ENCODE data around the gene SNX25.
A peak's percentile ranks its signal among the peaks of the same experiment; 100 is the strongest.

Gene SNX25

GRCh38 chr4:185395956-185396723, 186.7 kb downstream of the SNX25 start:
- Histone ChIP-seq H3K27me3 (ENCODE audit: control insufficient read depth, low read length) (no peaks in the 10 kb centered on the region), H3K27ac (ENCODE audit: low read depth, low read length) (peak overlapping the region; percentile 67), H3K4me1 (ENCODE audit: control insufficient read depth, low read length) (peaks cover 51% of the 10 kb centered on the region), H3K4me2 (ENCODE audit: low read length) (peak overlapping the region; percentile 78), H3F3A (ENCODE audit: control insufficient read depth, insufficient read depth) (peaks cover 15% of the 10 kb centered on the region), H3K4me3 (ENCODE audit: low read length) (peak overlapping the region; percentile 78), H4K20me1 (ENCODE audit: control insufficient read depth, insufficient read depth, low read depth, low read length) (no peaks in the 10 kb centered on the region), H3K9me2 (replicated peaks; ENCODE audit: control insufficient read depth, low read length) (no peaks in the 10 kb centered on the region), H3K9me3 (ENCODE audit: control insufficient read depth, insufficient read depth, low read length) (no peaks in the 10 kb centered on the region), H3K36me3 (ENCODE audit: control insufficient read depth, low read length) (peaks cover 40% of the 10 kb centered on the region), H3K79me2 (ENCODE audit: control insufficient read depth, low read length) (peaks cover 19% of the 10 kb centered on the region)
- no peak for TF ChIP-seq EZH2phosphoT487 (IDR thresholded peaks at IDR 0.05; ENCODE audit: borderline replicate concordance, low read length)
- TF ChIP-seq, protein P1, sequence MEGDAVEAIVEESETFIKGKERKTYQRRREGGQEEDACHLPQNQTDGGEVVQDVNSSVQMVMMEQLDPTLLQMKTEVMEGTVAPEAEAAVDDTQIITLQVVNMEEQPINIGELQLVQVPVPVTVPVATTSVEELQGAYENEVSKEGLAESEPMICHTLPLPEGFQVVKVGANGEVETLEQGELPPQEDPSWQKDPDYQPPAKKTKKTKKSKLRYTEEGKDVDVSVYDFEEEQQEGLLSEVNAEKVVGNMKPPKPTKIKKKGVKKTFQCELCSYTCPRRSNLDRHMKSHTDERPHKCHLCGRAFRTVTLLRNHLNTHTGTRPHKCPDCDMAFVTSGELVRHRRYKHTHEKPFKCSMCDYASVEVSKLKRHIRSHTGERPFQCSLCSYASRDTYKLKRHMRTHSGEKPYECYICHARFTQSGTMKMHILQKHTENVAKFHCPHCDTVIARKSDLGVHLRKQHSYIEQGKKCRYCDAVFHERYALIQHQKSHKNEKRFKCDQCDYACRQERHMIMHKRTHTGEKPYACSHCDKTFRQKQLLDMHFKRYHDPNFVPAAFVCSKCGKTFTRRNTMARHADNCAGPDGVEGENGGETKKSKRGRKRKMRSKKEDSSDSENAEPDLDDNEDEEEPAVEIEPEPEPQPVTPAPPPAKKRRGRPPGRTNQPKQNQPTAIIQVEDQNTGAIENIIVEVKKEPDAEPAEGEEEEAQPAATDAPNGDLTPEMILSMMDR (IDR thresholded peaks at IDR 0.05; ENCODE audit: low read depth, low read length, poor library complexity, severe bottlenecking) = no peak

GRCh38 chr4:185396724-185397385, 187.5 kb downstream of the SNX25 start, which contains the start of gene ANKRD37:
Gene ANKRD37 (plus strand): TSS chr4:185396841. CDS start chr4:185396924, 83 bp downstream.
- Histone ChIP-seq H3K79me2 (ENCODE audit: control insufficient read depth, low read length) (peaks cover 19% of the 10 kb centered on the region), H3K27ac (ENCODE audit: low read depth, low read length) (peak within 1 kb of the TSS; percentile 67), H3K4me1 (ENCODE audit: control insufficient read depth, low read length) (peaks cover 51% of the 10 kb centered on the region)

DNA sequence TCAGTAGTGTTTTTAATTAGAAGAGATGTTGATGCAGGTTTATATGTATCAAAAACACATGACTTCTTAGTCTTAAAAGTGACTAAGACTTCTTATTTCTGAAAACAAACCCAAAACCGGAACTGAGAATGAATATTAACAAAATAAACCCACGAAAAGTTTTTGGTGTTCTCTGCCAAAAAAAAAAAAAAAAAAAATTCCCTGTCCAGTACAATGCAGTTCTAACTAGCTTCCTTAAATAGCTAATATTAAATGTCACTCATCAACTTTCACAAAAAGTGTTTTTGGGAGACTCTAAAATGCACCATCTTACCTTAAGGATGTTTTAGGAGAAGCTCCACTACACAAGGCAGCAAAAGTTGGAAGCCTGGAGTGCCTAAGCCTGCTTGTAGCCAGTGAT, 189.2 kb downstream of the SNX25 start:
- peaks cover 56% of the 10 kb centered on the region for H3K36me3 ChIP-seq (ENCODE audit: control insufficient read depth, low read length)
- no peaks in the 10 kb centered on the region for H3K9me2 ChIP-seq (replicated peaks; ENCODE audit: control insufficient read depth, low read length)
- peak overlapping the region; percentile 78; the same call in 1 of the 2 replicates for H3K4me3 ChIP-seq (ENCODE audit: low read length)
- peak overlapping the region; percentile 78 for H3K4me2 ChIP-seq (ENCODE audit: low read length)
- H3K4me1 ChIP-seq (ENCODE audit: control insufficient read depth, low read length) = peaks cover 39% of the 10 kb centered on the region
- TF ChIP-seq, protein P1 (IDR thresholded peaks at IDR 0.05; ENCODE audit: low read depth, low read length, poor library complexity, severe bottlenecking) = no peak
- TF ChIP-seq EZH2phosphoT487 (IDR thresholded peaks at IDR 0.05; ENCODE audit: borderline replicate concordance, low read length) = no peak
- no peak overlapping the region for H3K27ac ChIP-seq (ENCODE audit: low read depth, low read length)
- peaks cover 15% of the 10 kb centered on the region for H3F3A ChIP-seq (ENCODE audit: control insufficient read depth, insufficient read depth)
- no peaks in the 10 kb centered on the region for H4K20me1 ChIP-seq (ENCODE audit: control insufficient read depth, insufficient read depth, low read depth, low read length)
- no peaks in the 10 kb centered on the region for H3K9me3 ChIP-seq (ENCODE audit: control insufficient read depth, insufficient read depth, low read length)
- no peaks in the 10 kb centered on the region for H3K27me3 ChIP-seq (ENCODE audit: control insufficient read depth, low read length)
- peaks cover 19% of the 10 kb centered on the region for H3K79me2 ChIP-seq (ENCODE audit: control insufficient read depth, low read length)

More at GRCh38 chr4:185396724-185397385, 187.5 kb downstream of the SNX25 start, which contains the start of gene ANKRD37:
- H3K4me2 ChIP-seq (ENCODE audit: low read length) = peak within 1 kb of the TSS; percentile 78
- peaks cover 15% of the 10 kb centered on the region for H3F3A ChIP-seq (ENCODE audit: control insufficient read depth, insufficient read depth)
- TF ChIP-seq, protein P1 (IDR thresholded peaks at IDR 0.05; ENCODE audit: low read depth, low read length, poor library complexity, severe bottlenecking) = no peak
- TF ChIP-seq EZH2phosphoT487 (IDR thresholded peaks at IDR 0.05; ENCODE audit: borderline replicate concordance, low read length) = no peak
- no peaks in the 10 kb centered on the region for H3K27me3 ChIP-seq (ENCODE audit: control insufficient read depth, low read length)
- no peaks in the 10 kb centered on the region for H3K9me2 ChIP-seq (replicated peaks; ENCODE audit: control insufficient read depth, low read length)
- H3K4me3 ChIP-seq (ENCODE audit: low read length) = peak within 1 kb of the TSS; percentile 78
- no peaks in the 10 kb centered on the region for H4K20me1 ChIP-seq (ENCODE audit: control insufficient read depth, insufficient read depth, low read depth, low read length)
- H3K9me3 ChIP-seq (ENCODE audit: control insufficient read depth, insufficient read depth, low read length) = no peaks in the 10 kb centered on the region
- H3K36me3 ChIP-seq (ENCODE audit: control insufficient read depth, low read length) = peaks cover 47% of the 10 kb centered on the region
